ENCODE measurements around the gene GLYAT.

The GLYAT gene

GRCh38 chr11:58771458-58771855 lies 39.7 kb upstream of the GLYAT start:
- Histone ChIP-seq H3K9me3 (ENCODE audit: control insufficient read depth, low read length) (no peaks in the 10 kb centered on the region), H3K4me1 (no peaks in the 10 kb centered on the region), H3K9ac (no peak overlapping the region), H3K36me3 (ENCODE audit: control insufficient read depth, insufficient read depth, low read length) (no peaks in the 10 kb centered on the region), H2AFZ (no peak overlapping the region), H3K4me2 (ENCODE audit: low read length) (no peak overlapping the region), H3K4me3 (ENCODE audit: low read depth, low read length) (no peak overlapping the region), H3K27me3 (ENCODE audit: control insufficient read depth, insufficient read depth, low read length) (no peaks in the 10 kb centered on the region), H3K27ac (no peak overlapping the region), H3K79me2 (no peaks in the 10 kb centered on the region)
- no peak for TF ChIP-seq CTCF (IDR thresholded peaks at IDR 0.05)

DNA sequence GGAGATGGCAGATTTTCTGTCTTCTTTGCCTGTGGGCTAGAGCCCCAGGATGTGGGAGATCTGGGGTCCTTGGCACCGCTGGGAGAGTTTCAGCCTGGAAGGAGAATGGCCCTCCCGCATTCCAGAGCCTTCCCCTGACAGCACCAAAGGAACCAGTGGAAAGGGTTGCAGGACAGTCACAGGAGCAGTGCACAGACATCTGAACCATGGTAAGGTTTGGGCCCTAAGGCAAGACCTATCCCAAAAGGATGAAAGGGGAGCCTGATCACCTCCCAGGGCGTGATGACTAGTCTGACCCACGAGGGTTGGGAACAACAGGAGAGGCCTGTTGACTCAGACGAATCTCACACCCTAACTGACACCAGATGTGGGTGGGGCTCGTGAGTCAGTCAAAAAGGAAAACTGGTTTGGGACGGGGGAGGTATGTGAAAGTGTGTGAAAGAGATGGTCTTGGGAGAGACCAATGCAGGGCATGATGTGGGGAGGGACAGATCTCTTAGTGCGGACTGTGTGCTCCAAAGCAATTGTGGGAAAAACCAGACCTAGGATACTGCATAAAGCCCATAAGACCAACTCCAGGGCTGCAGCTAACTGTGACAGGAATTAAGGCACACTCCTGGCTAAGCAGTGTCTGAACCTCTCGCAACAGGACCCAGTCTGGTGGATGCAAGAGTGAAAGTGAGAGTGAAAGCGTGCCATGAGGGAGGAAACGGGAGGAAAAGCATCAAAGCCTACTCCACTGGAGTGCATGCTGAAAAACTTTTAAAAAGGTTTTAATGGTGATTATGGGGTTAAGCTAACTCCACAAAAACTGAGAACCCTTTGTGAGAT lies 39.1 kb upstream of the GLYAT start:
- H3K79me2 ChIP-seq: no peaks in the 10 kb centered on the region
- no peak overlapping the region for H3K27ac ChIP-seq
- H3K9me3 ChIP-seq (ENCODE audit: control insufficient read depth, low read length): no peaks in the 10 kb centered on the region
- H3K9ac ChIP-seq: no peak overlapping the region
- no peak overlapping the region for H3K4me2 ChIP-seq (ENCODE audit: low read length)
- no peaks in the 10 kb centered on the region for H3K4me1 ChIP-seq
- H3K4me3 ChIP-seq (ENCODE audit: low read depth, low read length): no peak overlapping the region
- H3K27me3 ChIP-seq (ENCODE audit: control insufficient read depth, insufficient read depth, low read length): no peaks in the 10 kb centered on the region
- no peaks in the 10 kb centered on the region for H3K36me3 ChIP-seq (ENCODE audit: control insufficient read depth, insufficient read depth, low read length)
- no peak for TF ChIP-seq CTCF (IDR thresholded peaks at IDR 0.05)
- no peak overlapping the region for H2AFZ ChIP-seq

DNA sequence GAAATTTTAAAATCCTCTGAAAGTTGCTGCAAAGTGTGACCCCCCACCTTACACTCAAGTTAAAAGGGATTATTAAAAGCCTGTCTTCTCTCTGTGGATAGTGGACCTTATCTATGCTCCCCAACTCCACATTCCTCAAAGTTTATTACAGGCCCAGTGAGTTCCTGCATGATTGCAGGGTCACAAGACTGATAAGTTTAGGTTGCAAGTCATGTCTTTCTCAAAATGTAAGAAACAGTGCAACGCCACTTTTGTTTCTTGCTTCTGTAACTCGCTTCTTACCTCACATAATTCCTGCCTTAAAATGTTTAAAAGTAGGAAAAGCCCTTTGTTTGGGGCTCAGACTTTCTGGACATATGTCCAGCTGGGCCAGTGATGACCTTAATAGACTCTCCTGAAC lies 38.4 kb upstream of the GLYAT start:
- no peaks in the 10 kb centered on the region for H3K36me3 ChIP-seq (ENCODE audit: control insufficient read depth, insufficient read depth, low read length)
- H3K4me2 ChIP-seq (ENCODE audit: low read length): no peak overlapping the region
- H3K9me3 ChIP-seq (ENCODE audit: control insufficient read depth, low read length): no peaks in the 10 kb centered on the region
- no peak overlapping the region for H3K4me3 ChIP-seq (ENCODE audit: low read depth, low read length)
- H3K79me2 ChIP-seq: no peaks in the 10 kb centered on the region
- H3K27ac ChIP-seq: no peak overlapping the region
- no peak for TF ChIP-seq CTCF (IDR thresholded peaks at IDR 0.05)
- H2AFZ ChIP-seq: no peak overlapping the region
- H3K4me1 ChIP-seq: no peaks in the 10 kb centered on the region
- H3K27me3 ChIP-seq (ENCODE audit: control insufficient read depth, insufficient read depth, low read length): no peaks in the 10 kb centered on the region
- H3K9ac ChIP-seq: no peak overlapping the region

DNA sequence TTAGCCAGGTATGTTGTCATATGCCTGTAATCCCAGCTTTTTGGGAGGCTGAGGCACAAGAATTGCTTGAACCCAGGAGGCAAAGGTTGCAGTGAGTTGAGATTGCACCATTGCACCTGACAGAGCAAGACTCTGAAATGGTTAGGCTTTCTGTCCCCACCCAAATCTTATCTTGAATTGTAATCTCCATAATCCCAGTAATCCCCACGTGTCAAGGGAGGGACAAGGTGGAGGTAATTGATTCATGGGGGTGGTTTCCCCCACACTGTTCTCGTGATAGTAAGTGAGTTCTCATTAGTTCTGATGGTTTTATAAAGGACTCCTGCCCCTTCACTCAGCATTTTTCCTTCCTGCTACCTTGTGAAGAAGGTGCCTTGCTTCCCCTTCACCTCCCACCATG lies 37.6 kb upstream of the GLYAT start:
- Histone ChIP-seq H3K79me2 (no peaks in the 10 kb centered on the region), H3K27ac (no peak overlapping the region), H3K4me3 (ENCODE audit: low read depth, low read length) (no peak overlapping the region), H3K36me3 (ENCODE audit: control insufficient read depth, insufficient read depth, low read length) (no peaks in the 10 kb centered on the region), H3K9ac (no peak overlapping the region), H3K9me3 (ENCODE audit: control insufficient read depth, low read length) (no peaks in the 10 kb centered on the region), H3K27me3 (ENCODE audit: control insufficient read depth, insufficient read depth, low read length) (no peaks in the 10 kb centered on the region), H3K4me2 (ENCODE audit: low read length) (no peak overlapping the region), H3K4me1 (no peaks in the 10 kb centered on the region), H2AFZ (no peak overlapping the region)
- no peak for TF ChIP-seq CTCF (IDR thresholded peaks at IDR 0.05)

DNA sequence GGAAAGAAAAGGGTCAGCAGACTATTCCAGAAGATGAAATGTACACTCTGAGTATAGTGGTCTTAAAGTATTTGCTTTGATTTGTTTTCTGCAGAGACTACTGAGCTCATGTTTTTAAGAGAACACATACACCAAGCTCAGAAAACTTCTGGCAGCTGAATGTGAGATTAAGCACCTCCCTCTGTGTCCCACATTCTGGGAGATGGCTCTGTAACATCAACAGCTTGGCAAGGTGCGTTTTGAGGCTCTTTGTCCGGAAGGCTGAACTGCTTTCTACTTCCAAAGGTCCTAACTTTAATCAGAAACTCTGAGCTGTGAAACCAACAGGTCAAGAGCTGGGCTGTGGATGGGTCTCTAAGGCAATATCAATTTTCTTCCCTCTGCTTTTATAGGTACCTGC lies 36.4 kb upstream of the GLYAT start:
- Histone ChIP-seq H2AFZ (no peak overlapping the region), H3K9ac (no peak overlapping the region), H3K4me3 (ENCODE audit: low read depth, low read length) (no peak overlapping the region), H3K27me3 (ENCODE audit: control insufficient read depth, insufficient read depth, low read length) (no peaks in the 10 kb centered on the region), H3K36me3 (ENCODE audit: control insufficient read depth, insufficient read depth, low read length) (no peaks in the 10 kb centered on the region), H3K79me2 (no peaks in the 10 kb centered on the region), H3K4me2 (ENCODE audit: low read length) (no peak overlapping the region), H3K27ac (no peak overlapping the region), H3K4me1 (no peaks in the 10 kb centered on the region), H3K9me3 (ENCODE audit: control insufficient read depth, low read length) (no peaks in the 10 kb centered on the region)
- TF ChIP-seq CTCF (IDR thresholded peaks at IDR 0.05): no peak

Data from parathyroid adenoma (tissue), 2 donors.